A549 (cell line): ENCODE measurements around the gene HPF1.

ENCODE experiments used
- CTCF ChIP-seq: fragments of >200 bp; sonication (Bioruptor Twin); formaldehyde crosslinking; IDR thresholded peaks from 3 replicates; pipeline ENCODE4 v1.5.1; 2016
- HOXB5 ChIP-seq: fragments of 250-450 bp; sonication (Bioruptor Pico); IDR thresholded peaks from 2 replicates; pipeline ENCODE4 v1.5.0; 2020; ENCODE audit warnings: mild to moderate bottlenecking, moderate library complexity

DNA sequence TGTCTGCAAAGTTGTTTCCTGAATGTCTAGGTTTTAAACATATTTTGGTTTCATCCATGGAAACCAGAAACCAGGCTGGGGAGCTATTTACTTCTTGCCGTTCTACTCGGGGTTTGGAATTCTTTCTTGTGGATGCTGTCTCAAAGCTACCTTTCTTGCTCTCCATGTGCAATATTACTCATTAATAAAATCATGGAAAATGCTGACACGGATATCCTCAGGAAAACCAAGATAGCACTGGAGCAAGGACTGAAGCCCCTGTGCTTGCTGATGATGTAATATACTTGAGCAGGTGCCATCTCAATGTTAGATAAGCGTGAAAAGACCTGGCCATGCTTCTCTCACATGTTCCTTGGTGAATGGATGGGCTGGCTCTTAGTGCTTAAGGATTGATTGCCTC, 41.5 kb upstream of the HPF1 start:
- no peak for TF ChIP-seq HOXB5 (CRISPR knock-in tag)
- TF ChIP-seq CTCF, result no peak
